ENCODE data around the gene OR52R1. TPM values are rescaled to one million over a fixed set of nuclear protein-coding genes. Genes with fewer than 3 reads are reported as not detected.
"Not testable (repeated sequence)": the region's sequence is repeated elsewhere in the genome, so short reads cannot be mapped to it uniquely, and the experiment has no call there.

OR52R1 gene
- total RNA-seq, result not detected
- long read RNA-seq, result 0 reads

DNA sequence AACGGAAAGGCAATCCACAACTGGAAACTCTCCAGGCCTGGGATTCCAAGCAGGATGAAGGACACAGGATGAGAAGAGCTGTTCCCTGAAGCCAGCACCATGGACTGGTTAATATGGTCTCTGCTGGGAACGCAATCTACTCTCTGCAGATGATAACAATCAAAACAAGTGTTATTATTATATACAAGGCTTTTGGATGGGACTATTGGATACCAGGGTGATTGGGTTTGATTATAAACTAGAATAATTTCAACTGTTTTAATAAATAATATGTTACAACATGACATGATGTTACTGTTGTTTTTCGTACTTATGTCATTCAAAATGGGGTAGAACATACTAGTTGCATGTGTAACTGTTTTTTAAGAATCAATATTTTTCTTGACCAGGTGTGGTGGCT lies at the start of gene OR52R1:
TSS of gene OR52R1 (minus strand) at position 101 of the 400 bp plus-strand sequence. CDS start at position 101, 0 bp downstream.
- ATAC-seq (ENCODE audit: poor library complexity), result no peak
- intact Hi-C loops (cut with DNase I), result no loop called here
- DNase-seq, result no peak

DNA sequence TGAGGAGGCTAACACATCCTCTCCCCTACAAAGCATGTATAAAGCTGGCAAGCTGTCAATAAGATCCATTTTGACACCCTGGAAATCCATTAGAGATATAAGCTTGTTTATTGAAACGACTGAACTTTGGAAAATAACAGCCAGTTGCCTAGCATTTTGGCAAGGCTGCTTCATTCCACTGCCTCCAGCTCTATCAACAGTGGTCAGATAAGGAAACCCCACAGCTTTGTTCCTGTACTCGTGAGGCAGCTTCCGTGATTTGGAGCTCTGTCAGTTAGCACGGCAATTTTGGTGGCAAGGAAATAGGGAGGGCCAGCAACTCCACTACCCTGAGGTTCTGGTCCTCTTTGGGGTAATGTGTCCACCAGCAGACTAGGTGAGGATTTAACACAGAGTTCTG lies 46.9 kb upstream of the OR52R1 start:
- no peak for DNase-seq
- peak; percentile 97 for ATAC-seq (ENCODE audit: poor library complexity)
- intact Hi-C loops (cut with DNase I), result no loop called here

DNA sequence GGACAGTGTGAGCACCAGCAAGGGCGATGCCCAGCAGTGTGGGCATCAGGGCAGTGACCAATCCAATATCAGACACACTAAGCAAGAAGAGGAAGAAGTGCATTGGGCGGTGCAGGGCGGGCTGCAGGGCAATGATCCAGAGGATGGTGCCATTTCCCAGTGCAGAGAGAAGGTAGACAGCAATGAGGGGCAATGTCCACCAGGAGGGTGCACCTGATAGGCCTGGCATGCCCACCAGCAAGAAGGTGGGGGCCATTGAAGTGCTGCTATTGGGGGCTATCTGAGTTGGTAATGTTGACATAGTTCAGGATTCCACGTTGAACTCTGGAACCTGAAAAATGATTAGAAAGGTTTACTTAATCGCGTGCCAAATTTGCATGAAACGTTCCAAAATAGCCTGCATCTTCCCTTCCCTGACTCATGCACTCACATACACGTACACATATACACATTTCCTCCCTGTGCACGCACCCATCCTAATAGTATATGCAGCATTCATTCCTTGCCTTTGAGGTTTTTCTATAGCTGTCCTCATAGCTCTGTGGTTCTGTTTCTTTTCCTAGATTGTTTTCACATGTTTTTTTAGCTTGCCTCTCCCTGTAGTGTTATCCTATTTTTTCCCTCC lies 44.8 kb upstream of the OR52R1 start, which contains the start of gene OR51S1:
TSS of gene OR51S1 (minus strand) at position 301 of the 625 bp plus-strand sequence. CDS start at position 301, 0 bp downstream.
- DNase-seq, result no peak
- no peak for ATAC-seq (ENCODE audit: poor library complexity)
- intact Hi-C loops (cut with DNase I), result no loop called here

GRCh38 chr11:4839851-4840549 lies 35.8 kb upstream of the OR52R1 start:
- DNase-seq (no peak), ATAC-seq (ENCODE audit: poor library complexity) (no peak)
- intact Hi-C loops (cut with DNase I), result no loop called here

- DNase-seq (no peak), ATAC-seq (ENCODE audit: poor library complexity) (no peak)
- intact Hi-C loops (cut with DNase I), result no loop called here
Observed at GRCh38 chr11:4830909-4831308, 26.7 kb upstream of the OR52R1 start.

DNA sequence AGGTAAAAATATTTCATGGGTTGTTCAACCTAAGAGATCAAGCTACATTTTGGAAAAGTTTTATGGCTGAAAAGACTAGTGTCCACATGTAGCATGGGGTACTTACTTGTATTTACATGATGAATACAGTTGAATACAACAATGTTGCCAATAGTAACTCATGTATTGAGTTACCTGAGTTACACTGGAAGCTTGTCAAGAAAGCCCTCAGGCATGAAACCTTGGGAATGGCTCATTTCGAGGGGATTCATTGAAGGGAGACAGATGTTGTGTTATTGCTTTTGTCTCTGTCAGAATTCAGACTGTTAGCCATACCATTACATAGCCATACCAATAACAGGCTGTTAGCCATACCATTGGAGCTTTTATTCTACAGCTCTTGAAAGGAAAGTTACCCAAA lies 26.2 kb upstream of the OR52R1 start:
- intact Hi-C loops (cut with DNase I), result no loop called here
- DNase-seq (no peak), ATAC-seq (ENCODE audit: poor library complexity) (no peak)

GRCh38 chr11:4826425-4826824 lies 22.2 kb upstream of the OR52R1 start:
- intact Hi-C loops (cut with DNase I), result loop anchor here (2.0 kb wide), 1 partner anchor 190 kb away; the partner anchor contains the start of gene OR51D1
- ATAC-seq (ENCODE audit: poor library complexity) (peak; percentile 62), DNase-seq (no peak)

DNA sequence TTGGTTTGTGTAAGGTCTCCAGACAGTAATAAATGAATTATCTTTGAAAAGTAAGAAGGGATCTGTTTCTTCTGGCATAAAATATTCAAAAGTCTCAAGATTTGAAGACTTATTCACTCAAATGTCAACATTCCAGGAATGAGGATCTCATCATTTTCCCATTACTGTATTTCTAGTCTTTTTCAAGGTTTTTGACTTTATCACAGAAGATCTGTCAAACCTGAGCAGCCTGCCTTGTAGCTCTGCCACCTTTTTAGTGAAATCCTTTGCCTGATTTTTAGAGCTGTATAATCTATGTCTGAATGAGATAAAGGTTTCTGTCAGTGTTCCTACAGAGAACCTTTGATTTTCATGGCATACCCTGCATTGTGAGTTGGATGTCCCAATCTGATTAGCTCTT lies 21.0 kb upstream of the OR52R1 start:
- intact Hi-C loops (cut with DNase I), result no loop called here
- no peak for DNase-seq
- ATAC-seq (ENCODE audit: poor library complexity), result no peak

GRCh38 chr11:4821021-4821420 lies 16.8 kb upstream of the OR52R1 start, which contains the start of gene OR51F2:
Gene OR51F2, plus strand, starts transcription at chr11:4821321. Its CDS starts 101 bp downstream, at chr11:4821422.
- DNase-seq (no peak), ATAC-seq (ENCODE audit: poor library complexity) (no peak)
- intact Hi-C loops (cut with DNase I), result no loop called here

DNA sequence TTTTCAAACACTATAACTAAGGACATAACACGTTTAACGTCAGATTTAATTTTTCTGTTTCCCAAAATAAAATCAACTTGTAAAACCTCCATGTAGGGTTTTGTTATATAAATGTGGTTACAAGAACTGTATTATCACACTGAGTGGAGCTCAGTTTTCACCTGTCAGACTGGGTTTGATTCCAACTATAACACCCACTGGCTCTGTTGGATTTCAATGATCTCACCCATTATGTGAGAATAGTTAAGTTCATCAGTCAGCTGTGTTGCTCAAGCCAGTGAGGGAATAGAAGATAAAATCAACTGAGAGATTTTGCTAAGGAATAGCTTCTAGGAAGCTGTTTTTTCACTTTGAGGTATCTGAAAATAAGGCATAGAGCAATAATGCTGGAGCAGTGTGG lies 5.1 kb upstream of the OR52R1 start:
- no peak for DNase-seq
- ATAC-seq (ENCODE audit: poor library complexity), result no peak
- intact Hi-C loops (cut with DNase I), result no loop called here

- DNase-seq (no peak), ATAC-seq (ENCODE audit: poor library complexity) (no peak)
- intact Hi-C loops (cut with DNase I), result no loop called here
Observed at GRCh38 chr11:4808476-4808875, 4.3 kb upstream of the OR52R1 start.

DNA sequence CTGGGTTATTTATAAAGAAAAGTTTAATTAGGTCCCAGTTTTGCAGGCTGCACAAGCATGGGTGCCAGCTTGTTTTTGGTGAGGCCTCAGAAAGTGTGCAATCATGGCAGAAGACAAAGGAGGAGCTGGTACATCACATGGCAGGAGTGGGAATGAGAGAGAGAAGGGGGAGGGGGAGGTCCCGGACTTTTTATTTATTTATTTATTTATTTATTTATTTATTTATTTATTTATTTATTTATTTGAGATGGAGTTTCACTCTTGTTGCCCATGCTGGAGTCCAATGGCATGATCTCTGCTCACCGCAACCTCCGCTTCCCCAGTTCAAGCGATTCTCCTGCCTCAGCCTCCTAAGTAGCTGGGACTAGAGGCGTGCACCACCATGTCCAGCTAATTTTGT lies 2.9 kb downstream of the OR52R1 start:
- intact Hi-C loops (cut with DNase I); DNase-seq; ATAC-seq (ENCODE audit: poor library complexity): not testable (repeated sequence)

- DNase-seq (no peak), ATAC-seq (ENCODE audit: poor library complexity) (no peak)
- intact Hi-C loops (cut with DNase I), result no loop called here
Observed at GRCh38 chr11:4798427-4799183, 5.6 kb downstream of the OR52R1 start.

GRCh38 chr11:4797206-4797605 lies 7.0 kb downstream of the OR52R1 start:
- DNase-seq (no peak), ATAC-seq (ENCODE audit: poor library complexity) (no peak)
- intact Hi-C loops (cut with DNase I), result no loop called here

DNA sequence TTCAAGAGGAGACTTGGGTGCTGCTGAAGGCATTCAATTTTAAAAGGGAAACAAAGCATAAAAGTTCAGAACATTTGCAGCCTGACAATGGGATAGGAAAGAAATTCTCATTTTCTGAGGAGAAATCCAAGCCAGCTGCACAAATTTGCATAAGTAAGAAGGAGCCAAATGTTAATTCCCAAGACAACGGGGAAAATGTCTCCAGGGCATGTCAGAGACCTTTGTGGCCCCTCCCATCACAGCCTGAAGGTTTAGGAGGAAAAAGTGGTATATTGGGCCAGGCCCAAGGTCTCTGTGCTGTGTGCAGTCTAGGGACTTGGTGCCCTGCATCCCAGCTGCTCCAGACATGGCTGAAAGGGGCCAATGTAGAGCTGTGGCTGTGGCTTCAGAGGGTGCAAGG lies 21.7 kb downstream of the OR52R1 start:
- no peak for DNase-seq
- intact Hi-C loops (cut with DNase I), result no loop called here

GRCh38 chr11:4769838-4770237 lies 34.3 kb downstream of the OR52R1 start, which contains the start of gene OR51F1:
Gene OR51F1, minus strand, starts transcription at chr11:4769938. Its CDS starts 0 bp downstream, at chr11:4769938.
- DNase-seq (no peak), ATAC-seq (ENCODE audit: poor library complexity) (no peak)
- intact Hi-C loops (cut with DNase I), result no loop called here

More for the DNA sequence above, 21.7 kb downstream of the OR52R1 start:
- ATAC-seq (ENCODE audit: poor library complexity), result no peak

DNA sequence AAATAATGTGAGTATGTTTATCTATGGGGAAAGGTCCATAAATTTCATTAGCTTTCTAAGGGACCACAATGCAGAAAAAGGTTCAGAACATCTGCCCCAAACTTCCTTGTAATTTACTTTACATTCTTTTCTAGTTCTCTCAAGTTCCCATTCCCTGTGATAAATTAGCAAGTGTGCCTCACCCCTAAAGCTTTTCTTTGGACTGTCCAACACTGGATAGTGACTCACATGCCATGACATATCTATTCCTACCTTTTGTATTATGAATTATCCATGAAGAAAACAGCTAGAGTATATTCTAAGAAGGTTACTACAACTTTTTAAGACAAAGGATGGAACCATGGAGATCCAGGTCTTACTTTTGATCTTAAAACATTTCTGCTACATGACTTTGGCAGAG lies 36.1 kb downstream of the OR52R1 start:
- DNase-seq (no peak), ATAC-seq (ENCODE audit: poor library complexity) (no peak)
- intact Hi-C loops (cut with DNase I), result no loop called here

DNA sequence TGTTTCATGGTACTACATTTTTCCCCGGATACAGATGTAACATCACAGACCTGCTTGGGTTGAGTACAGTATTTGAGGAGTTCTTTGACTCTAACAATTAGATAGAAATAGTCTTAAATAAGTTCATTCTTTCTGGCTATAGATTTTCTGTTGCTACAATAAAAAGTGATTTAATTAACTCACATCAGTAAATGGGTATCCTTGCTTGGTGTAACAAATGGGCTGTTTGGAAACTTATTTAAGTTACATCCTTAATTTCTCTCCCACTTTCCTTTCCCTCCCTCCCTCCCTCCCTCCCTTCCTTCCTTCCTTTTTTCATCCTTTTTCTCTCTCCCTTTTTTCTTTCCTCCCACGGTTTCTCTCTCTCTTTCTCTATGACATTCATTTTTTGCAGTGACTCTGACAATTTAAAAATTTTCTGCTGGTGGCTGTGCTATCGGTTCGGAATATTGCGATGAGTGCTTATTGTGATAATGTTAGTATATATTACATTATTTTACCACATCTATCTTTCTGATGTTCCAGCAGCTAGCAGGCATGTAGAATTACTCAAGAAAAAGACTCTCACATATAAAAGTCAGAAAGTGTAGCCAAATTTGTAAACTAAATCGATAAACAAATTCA lies 37.6 kb downstream of the OR52R1 start:
- DNase-seq (no peak), ATAC-seq (ENCODE audit: poor library complexity) (no peak)
- intact Hi-C loops (cut with DNase I), result no loop called here

DNA sequence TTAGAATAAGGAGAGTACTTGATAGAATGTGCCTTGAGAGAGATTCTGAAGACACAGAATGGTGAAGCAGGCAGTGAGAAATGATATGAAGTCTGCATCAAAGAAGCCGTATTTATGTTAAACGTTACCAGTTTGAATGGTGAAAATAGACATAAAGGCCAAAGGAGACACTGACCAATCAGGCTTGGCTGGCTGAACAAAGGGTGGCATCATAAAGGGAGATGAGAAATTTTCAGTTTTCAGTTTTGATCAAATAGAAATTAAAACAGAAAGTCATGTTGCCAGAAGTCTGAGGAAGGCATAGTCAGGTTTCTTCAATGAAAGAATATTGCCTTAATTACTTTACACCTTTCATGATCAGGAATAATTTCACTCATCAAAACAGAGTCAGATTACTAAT lies 41.1 kb downstream of the OR52R1 start:
- ATAC-seq (ENCODE audit: poor library complexity), result no peak
- no peak for DNase-seq
- intact Hi-C loops (cut with DNase I), result no loop called here
